H9 (cell line): ENCODE data around the gene DIS3L. TPM values are rescaled to one million over a fixed set of nuclear protein-coding genes. Genes with fewer than 3 reads are reported as not detected.

Source experiments
- DNase-seq: peaks from one replicate; pipeline ENCODE4 v3.0.0-alpha.2; 2017
- H2AFZ ChIP-seq: one replicate; pipeline ENCODE4 v1.6.1; 2013; ENCODE audit warnings: mild to moderate bottlenecking, low read length, control low read depth, moderate library complexity
- H2AK5ac ChIP-seq: 2 replicates; pipeline ENCODE4 v1.6.1; 2013; ENCODE audit warnings: low read length, control low read depth, mixed read lengths; ENCODE audit not compliant: insufficient read length
- H2BK120ac ChIP-seq: one replicate; pipeline ENCODE4 v1.6.1; 2013; ENCODE audit warnings: low read depth, mild to moderate bottlenecking, low read length, control low read depth, inconsistent platforms; ENCODE audit not compliant: poor library complexity, severe bottlenecking
- H2BK12ac ChIP-seq: 2 replicates; pipeline ENCODE4 v1.6.1; 2013; ENCODE audit warnings: low read length, control low read depth, mixed read lengths, low read depth; ENCODE audit not compliant: insufficient read length
- H2BK15ac ChIP-seq: 2 replicates; pipeline ENCODE4 v1.6.1; 2013; ENCODE audit warnings: low read depth, low read length, control low read depth
- H2BK20ac ChIP-seq: one replicate; pipeline ENCODE4 v1.6.1; 2013; ENCODE audit warnings: low read depth, mild to moderate bottlenecking, low read length, control low read depth, inconsistent platforms; ENCODE audit not compliant: poor library complexity, severe bottlenecking
- H2BK5ac ChIP-seq: 2 replicates; pipeline ENCODE4 v1.6.1; 2013; ENCODE audit warnings: low read length, control low read depth, mixed read lengths; ENCODE audit not compliant: insufficient read length
- H3K14ac ChIP-seq: 2 replicates; pipeline ENCODE4 v1.6.1; 2013; ENCODE audit warnings: low read length, control low read depth; ENCODE audit not compliant: insufficient read depth
- H3K18ac ChIP-seq: 2 replicates; pipeline ENCODE4 v1.6.1; 2013; ENCODE audit warnings: low read depth, mild to moderate bottlenecking, mixed read lengths, low read length, control low read depth; ENCODE audit not compliant: insufficient read length
- H3K23ac ChIP-seq: 2 replicates; pipeline ENCODE4 v1.6.1; 2013; ENCODE audit warnings: low read length, control low read depth, mixed read lengths, low read depth; ENCODE audit not compliant: insufficient read length
- H3K23me2 ChIP-seq: 2 replicates; pipeline ENCODE4 v1.6.1; 2013; ENCODE audit warnings: low read depth, mild to moderate bottlenecking, mixed read lengths, low read length, control low read depth; ENCODE audit not compliant: insufficient read length, poor library complexity, severe bottlenecking
- H3K27ac ChIP-seq: 2 replicates; pipeline ENCODE4 v1.5.1; 2013; ENCODE audit warnings: low read length, control low read depth, mixed read lengths, low read depth; ENCODE audit not compliant: insufficient read length
- H3K27me3 ChIP-seq: 2 replicates; pipeline ENCODE4 v1.6.1; 2013; ENCODE audit warnings: low read length, control low read depth, inconsistent platforms; ENCODE audit not compliant: insufficient read depth
- H3K4ac ChIP-seq: 2 replicates; pipeline ENCODE4 v1.6.1; 2013; ENCODE audit warnings: low read depth, mild to moderate bottlenecking, control low read depth, inconsistent platforms, low read length, moderate library complexity
- H3K4me1 ChIP-seq: 2 replicates; pipeline ENCODE4 v1.6.1; 2013; ENCODE audit warnings: low read length, control low read depth, inconsistent platforms; ENCODE audit not compliant: insufficient read depth
- H3K4me2 ChIP-seq: 2 replicates; pipeline ENCODE4 v1.6.1; 2013; ENCODE audit warnings: low read length, control low read depth, mixed read lengths; ENCODE audit not compliant: insufficient read length, insufficient read depth
- H3K56ac ChIP-seq: 2 replicates; pipeline ENCODE4 v1.6.1; 2013; ENCODE audit warnings: low read depth, mild to moderate bottlenecking, mixed read lengths, low read length, control low read depth; ENCODE audit not compliant: insufficient read length
- H3K79me1 ChIP-seq: 2 replicates; pipeline ENCODE4 v1.6.1; 2013; ENCODE audit warnings: low read depth, mild to moderate bottlenecking, moderate library complexity, low read length, control low read depth, inconsistent platforms; ENCODE audit not compliant: insufficient read depth, poor library complexity, severe bottlenecking
- H3K79me2 ChIP-seq: 2 replicates; pipeline ENCODE4 v1.6.1; 2013; ENCODE audit warnings: low read length, control low read depth, inconsistent platforms; ENCODE audit not compliant: insufficient read depth
- H3K9ac ChIP-seq: 2 replicates; pipeline ENCODE4 v1.6.1; 2013; ENCODE audit warnings: low read length, control low read depth, mixed read lengths; ENCODE audit not compliant: insufficient read length; ENCODE audit errors: extremely low read depth
- H3K9me3 ChIP-seq: one replicate; pipeline ENCODE4 v1.6.1; 2013; ENCODE audit warnings: low read depth, low read length, inconsistent platforms; ENCODE audit not compliant: control insufficient read depth
- H3T11ph ChIP-seq: one replicate; pipeline ENCODE4 v1.6.1; 2013; ENCODE audit warnings: mild to moderate bottlenecking, low read length, control low read depth, inconsistent platforms
- H4K20me1 ChIP-seq: one replicate; pipeline ENCODE4 v1.6.1; 2013; ENCODE audit not compliant: control insufficient read depth, insufficient read length, insufficient read depth
- H4K5ac ChIP-seq: 2 replicates; pipeline ENCODE4 v1.6.1; 2013; ENCODE audit warnings: low read depth, mild to moderate bottlenecking, mixed read lengths, low read length, control low read depth; ENCODE audit not compliant: insufficient read length
- H4K8ac ChIP-seq: replicated peaks from 2 replicates; pipeline ENCODE4 v1.6.1; 2013; ENCODE audit warnings: low read length, control low read depth, mixed read lengths, low read depth; ENCODE audit not compliant: insufficient read length
- H4K91ac ChIP-seq: 2 replicates; pipeline ENCODE4 v1.6.1; 2013; ENCODE audit warnings: low read depth, mild to moderate bottlenecking, moderate library complexity, mixed read lengths, low read length, control low read depth; ENCODE audit not compliant: insufficient read length
- H3K27ac Mint-ChIP-seq, 3 experiments: 2 replicates in 2 of 3; 3 replicates in 1 of 3; pipeline ENCODE4 v1.8.0; 2020 to 2021; ENCODE audit warnings: mixed read lengths in 3 of 3, mild to moderate bottlenecking in 1 of 3, moderate library complexity in 1 of 3
- H3K27me3 Mint-ChIP-seq: 2 replicates; pipeline ENCODE4 v1.8.0; 2021; ENCODE audit warnings: low read depth, mild to moderate bottlenecking, moderate library complexity, mixed read lengths
- H3K36me3 Mint-ChIP-seq, 3 experiments: 2 replicates in 2 of 3; 3 replicates in 1 of 3; pipeline ENCODE4 v1.8.0; 2020 to 2021; ENCODE audit warnings: low read depth in 3 of 3, mixed read lengths in 3 of 3; ENCODE audit not compliant: insufficient read depth in 1 of 3
- H3K4me1 Mint-ChIP-seq, 2 experiments: 2 replicates each; pipeline ENCODE4 v1.8.0; 2020; ENCODE audit warnings: mixed read lengths in 2 of 2
- H3K4me3 Mint-ChIP-seq, 2 experiments: 2 replicates in 1 of 2; 3 replicates in 1 of 2; pipeline ENCODE4 v1.8.0; 2020 to 2021; ENCODE audit warnings: mild to moderate bottlenecking in 2 of 2, mixed read lengths in 2 of 2, moderate library complexity in 1 of 2
- H3K9me3 Mint-ChIP-seq, 2 experiments: 2 replicates in 1 of 2; 3 replicates in 1 of 2; pipeline ENCODE4 v1.8.0; 2020; ENCODE audit warnings: mild to moderate bottlenecking in 2 of 2, mixed read lengths in 2 of 2, moderate library complexity in 1 of 2
- CTCF ChIP-seq: fragments of 200-600 bp; sonication (generic); conservative IDR thresholded peaks from 3 replicates; pipeline ENCODE4 v1.8.0; 2021; ENCODE audit warnings: antibody characterized with exemption, mild to moderate bottlenecking
- total RNA-seq: library from RNA; stranded (reverse); gene quantifications from 2 replicates; pipeline ENCODE4 v1.2.1, GENCODE V29; 2021

The DIS3L gene
- total RNA-seq, 1 experiment from 2014 or later: 30.2 TPM

- H4K91ac ChIP-seq: no peak overlapping the region
- no peak overlapping the region for H4K5ac ChIP-seq
- DNase-seq: no peak
- H2BK15ac ChIP-seq: no peak overlapping the region
- no peak overlapping the region for H2BK20ac ChIP-seq
- H4K20me1 ChIP-seq: no peaks in the 10 kb centered on the region
- no peak overlapping the region for H2BK120ac ChIP-seq
- H3K79me2 ChIP-seq: no peaks in the 10 kb centered on the region
- no peak overlapping the region for H3K23ac ChIP-seq
- no peaks in the 10 kb centered on the region for H3K9me3 ChIP-seq
- H3K4me1 ChIP-seq: peaks cover 7% of the 10 kb centered on the region; the same call in 1 of the 2 replicates
- no peaks in the 10 kb centered on the region for H3K27me3 ChIP-seq
- no peak overlapping the region for H3T11ph ChIP-seq
- peaks cover 26 to 27% of the 10 kb centered on the region in 2 experiments for H3K4me1 Mint-ChIP-seq
- H3K14ac ChIP-seq: no peak overlapping the region
- H3K27me3 Mint-ChIP-seq: no peaks in the 10 kb centered on the region; the same call in 1 of the 2 replicates
- H3K56ac ChIP-seq: no peak overlapping the region
- no peaks in the 10 kb centered on the region for H3K79me1 ChIP-seq
- H3K9ac ChIP-seq: no peak overlapping the region
- TF ChIP-seq CTCF: no peak
- no peak overlapping the region for H3K4ac ChIP-seq
- no peaks in the 10 kb centered on the region for H3K36me3 Mint-ChIP-seq
- H3K4me2 ChIP-seq: no peak overlapping the region
- H2BK5ac ChIP-seq: no peak overlapping the region
- no peak overlapping the region for H3K4me3 Mint-ChIP-seq
- no peak overlapping the region for H2AK5ac ChIP-seq
- no peak overlapping the region for H2AFZ ChIP-seq
- H3K27ac Mint-ChIP-seq: no peak overlapping the region
- no peak overlapping the region for H2BK12ac ChIP-seq
- peaks cover 7% of the 10 kb centered on the region for H3K23me2 ChIP-seq
- no peak overlapping the region for H3K27ac ChIP-seq
- no peak overlapping the region for H3K18ac ChIP-seq
- no peaks in the 10 kb centered on the region for H3K9me3 Mint-ChIP-seq
- no peak overlapping the region for H4K8ac ChIP-seq
Measured at GRCh38 chr15:66290518-66290917, 2.9 kb upstream of the DIS3L start.
